ENCODE results near the gene MICAL3. TPM values are rescaled to one million over a fixed set of nuclear protein-coding genes. Genes with fewer than 3 reads are reported as not detected.

Gene MICAL3
- total RNA-seq, 1 experiment from 2014 or later: 23.7 TPM

- peak within 1 kb of the TSS; percentile 79 for H2AFZ ChIP-seq (ENCODE audit: low read length)
- no peaks in the 10 kb centered on the region for H3K27me3 ChIP-seq (ENCODE audit: low read length)
- CTCF ChIA-PET: no interaction called here
- ATAC-seq (peak; percentile 41), DNase-seq (peak; percentile 16)
- intact Hi-C loops (cut with micrococcal nuclease): no loop called here
- peak within 1 kb of the TSS; percentile 81 for H3K4me3 ChIP-seq (ENCODE audit: low read length)
- H3F3A ChIP-seq (ENCODE audit: low read length, unreplicated experiment): no peaks in the 10 kb centered on the region
- H3K27ac ChIP-seq (ENCODE audit: low read length): no peak within 1 kb of the TSS
- POLR2A ChIA-PET (ENCODE audit: unreplicated experiment): no interaction called here
- no peaks in the 10 kb centered on the region for H3K9me2 ChIP-seq (replicated peaks; ENCODE audit: low read length)
- H3K4me1 ChIP-seq (ENCODE audit: insufficient read depth, low read length): peaks cover 19% of the 10 kb centered on the region
- H3K4me2 ChIP-seq (ENCODE audit: low read length): peak within 1 kb of the TSS; percentile 99
- BruUV-seq (replicated peaks): no TSS peak
- H3K79me2 ChIP-seq (ENCODE audit: low read length): peaks cover 36% of the 10 kb centered on the region
- peak within 1 kb of the TSS; percentile 58 for H3K9ac ChIP-seq (ENCODE audit: low read length)
- no peaks in the 10 kb centered on the region for H4K20me1 ChIP-seq (ENCODE audit: low read length)
- H3K9me3 ChIP-seq (ENCODE audit: low read length): no peaks in the 10 kb centered on the region
- H3K36me3 ChIP-seq (ENCODE audit: low read depth, low read length): no peaks in the 10 kb centered on the region
- TF ChIP-seq EZH2 (IDR thresholded peaks at IDR 0.05; ENCODE audit: low read length, unreplicated experiment) (no peak), EZH2phosphoT487 (IDR thresholded peaks at IDR 0.05; ENCODE audit: borderline replicate concordance, low read length) (no peak), CTCF (conservative IDR thresholded peaks at IDR 0.05; ENCODE audit: low read depth, low read length) (no peak)
Observed at GRCh38 chr22:17774206-17774925, 250.0 kb downstream of the MICAL3 start, which contains the start of gene BID. Gene BID (minus strand): TSS chr22:17774469. CDS start chr22:17750116, 24,353 bp downstream.

- Histone ChIP-seq H3K4me2 (ENCODE audit: low read length) (peak overlapping the region; percentile 99), H3K4me3 (ENCODE audit: low read length) (peak overlapping the region; percentile 81), H2AFZ (ENCODE audit: low read length) (peak overlapping the region; percentile 57), H4K20me1 (ENCODE audit: low read length) (no peaks in the 10 kb centered on the region), H3K9me2 (replicated peaks; ENCODE audit: low read length) (no peaks in the 10 kb centered on the region), H3K36me3 (ENCODE audit: low read depth, low read length) (no peaks in the 10 kb centered on the region), H3K9me3 (ENCODE audit: low read length) (no peaks in the 10 kb centered on the region), H3K27me3 (ENCODE audit: low read length) (no peaks in the 10 kb centered on the region), H3K79me2 (ENCODE audit: low read length) (peaks cover 40% of the 10 kb centered on the region), H3K9ac (ENCODE audit: low read length) (peak overlapping the region; percentile 58), H3K4me1 (ENCODE audit: insufficient read depth, low read length) (peaks cover 19% of the 10 kb centered on the region), H3F3A (ENCODE audit: low read length, unreplicated experiment) (no peaks in the 10 kb centered on the region), H3K27ac (ENCODE audit: low read length) (no peak overlapping the region)
- TF ChIP-seq EZH2phosphoT487 (IDR thresholded peaks at IDR 0.05; ENCODE audit: borderline replicate concordance, low read length) (no peak), CTCF (conservative IDR thresholded peaks at IDR 0.05; ENCODE audit: low read depth, low read length) (no peak), EZH2 (IDR thresholded peaks at IDR 0.05; ENCODE audit: low read length, unreplicated experiment) (no peak)
- ChIA-PET CTCF (no interaction called here), POLR2A (ENCODE audit: unreplicated experiment) (no interaction called here)
- intact Hi-C loops (cut with micrococcal nuclease): no loop called here
- ATAC-seq (peak; percentile 73), DNase-seq (peak; percentile 47)
- BruUV-seq (replicated peaks): no TSS peak
Observed at GRCh38 chr22:17773606-17774205, 250.7 kb downstream of the MICAL3 start.
